Brain pericyte (primary cell): ENCODE data around the gene ITSN2.

ENCODE experiments used
- DNase-seq: peaks from one replicate; pipeline ENCODE4 v3.0.0-alpha.2; 2012; ENCODE audit warnings: low read depth, low spot score

ITSN2 gene

DNA sequence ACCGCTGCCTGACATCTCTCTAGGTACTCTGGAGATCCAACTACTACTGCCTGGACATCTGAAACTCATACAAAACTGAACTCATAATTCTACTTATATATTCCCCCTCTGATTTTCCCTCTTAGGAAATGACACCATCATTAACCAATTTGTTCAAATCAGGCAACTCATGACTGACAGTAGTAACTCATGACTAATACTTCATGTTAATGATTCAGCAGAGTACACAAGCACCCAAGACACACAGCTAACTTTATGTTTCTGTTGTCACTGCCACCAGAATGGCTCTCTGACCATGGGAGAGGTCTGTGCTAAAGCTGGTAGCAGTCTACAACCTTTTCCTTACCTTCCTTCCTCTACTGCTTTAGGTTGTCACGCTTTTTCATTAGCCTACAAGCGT lies 91.1 kb downstream of the ITSN2 start:
- no peak for DNase-seq

DNA sequence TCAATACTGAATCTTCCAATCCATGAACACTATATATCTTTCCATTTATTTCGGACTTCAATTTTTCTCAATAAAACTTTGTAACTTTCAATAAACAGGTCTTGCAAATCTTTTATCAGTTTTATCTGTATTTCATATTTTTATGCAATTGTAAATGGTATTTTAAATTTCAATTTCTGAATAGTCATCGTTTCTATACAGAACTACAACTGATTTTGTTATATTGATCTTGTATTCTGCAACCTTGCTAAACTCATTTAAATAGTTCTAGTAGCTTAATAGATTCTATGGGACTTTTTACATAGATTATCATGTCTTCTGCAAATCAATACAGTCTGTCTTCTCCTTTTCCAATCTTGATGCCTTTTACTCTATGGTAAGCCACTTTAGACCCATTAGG lies 95.1 kb downstream of the ITSN2 start:
- no peak for DNase-seq

DNA sequence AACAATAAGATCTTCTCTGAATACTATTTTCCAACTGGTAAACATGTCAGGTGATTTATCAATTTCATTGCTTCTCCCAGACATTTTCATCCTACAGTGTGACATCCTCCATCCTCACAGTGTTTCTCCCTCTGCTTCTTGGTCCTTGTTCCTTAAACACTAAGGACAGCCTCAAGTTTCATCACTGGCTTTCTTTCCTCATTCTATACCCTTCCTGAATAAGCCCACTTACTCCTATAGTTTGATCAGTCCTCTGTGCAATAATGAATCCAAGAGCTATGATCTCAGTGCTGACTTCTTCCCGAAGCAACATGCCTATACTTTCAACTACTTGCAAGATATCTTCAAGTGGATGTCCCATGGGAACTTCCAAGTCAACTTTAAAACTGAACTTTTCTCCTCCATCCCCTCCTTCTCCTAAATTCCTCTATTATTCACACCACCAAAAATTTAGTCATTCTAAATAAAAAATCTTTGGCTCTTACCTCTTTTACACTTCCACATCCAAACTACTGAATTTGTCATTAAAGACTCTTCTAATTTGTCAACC lies 97.8 kb downstream of the ITSN2 start:
- DNase-seq, result peak; percentile 17

DNA sequence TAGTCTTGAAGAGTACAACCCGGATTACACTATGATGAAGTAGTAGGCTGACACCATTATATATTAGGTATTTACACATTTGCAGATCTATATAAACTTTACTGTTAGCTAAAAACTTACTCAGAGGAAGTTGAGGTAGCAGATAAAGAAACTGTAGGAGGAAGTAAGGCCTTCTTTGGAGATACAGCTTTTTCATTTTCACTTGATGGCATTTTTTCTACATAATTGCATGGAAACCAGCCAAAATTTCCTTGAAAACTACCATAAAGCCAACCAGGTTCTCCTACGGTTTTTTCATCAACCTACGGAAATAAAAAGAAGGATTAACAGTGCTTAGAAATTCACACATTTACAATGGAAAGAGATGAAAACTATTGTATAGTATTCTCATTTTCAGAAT lies 98.9 kb downstream of the ITSN2 start:
- no peak for DNase-seq

DNA sequence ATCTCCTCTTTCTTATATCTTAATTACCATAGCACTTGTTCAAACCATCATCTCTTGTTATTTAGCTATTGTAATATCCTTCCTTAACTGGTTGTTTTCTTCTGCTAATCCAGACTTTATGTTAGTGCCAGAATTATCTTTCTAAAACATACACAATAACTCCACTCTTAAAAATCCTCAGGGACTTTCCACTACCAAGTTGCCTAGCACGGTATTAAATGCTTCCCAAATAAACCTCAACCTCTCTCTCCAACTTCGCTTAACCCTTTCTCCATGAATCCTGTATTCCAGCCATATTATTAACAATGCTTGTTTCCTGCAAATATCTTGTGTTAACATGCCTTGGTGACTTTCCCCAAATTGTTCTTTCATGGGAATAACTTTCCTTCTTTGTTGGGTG lies 101.0 kb downstream of the ITSN2 start:
- DNase-seq, result no peak

DNA sequence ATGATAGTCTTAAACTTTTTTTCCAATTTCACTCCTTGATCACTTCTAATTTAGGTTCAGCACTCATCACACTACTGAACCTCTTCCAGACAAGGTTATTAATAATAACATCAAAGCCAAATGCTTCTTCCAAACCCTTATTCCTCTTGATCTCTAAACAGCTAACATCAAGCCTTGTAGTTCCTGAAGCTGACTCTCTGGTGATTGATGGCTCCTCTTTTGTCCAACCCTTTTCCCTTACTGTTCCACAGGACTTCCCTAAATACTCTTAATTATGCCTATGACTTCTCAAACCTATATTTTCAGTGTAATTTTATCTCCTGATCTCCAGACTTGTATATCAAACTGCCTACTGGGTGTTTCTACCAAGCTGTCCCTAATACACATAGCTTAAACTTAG lies 101.6 kb downstream of the ITSN2 start:
- DNase-seq, result no peak

DNA sequence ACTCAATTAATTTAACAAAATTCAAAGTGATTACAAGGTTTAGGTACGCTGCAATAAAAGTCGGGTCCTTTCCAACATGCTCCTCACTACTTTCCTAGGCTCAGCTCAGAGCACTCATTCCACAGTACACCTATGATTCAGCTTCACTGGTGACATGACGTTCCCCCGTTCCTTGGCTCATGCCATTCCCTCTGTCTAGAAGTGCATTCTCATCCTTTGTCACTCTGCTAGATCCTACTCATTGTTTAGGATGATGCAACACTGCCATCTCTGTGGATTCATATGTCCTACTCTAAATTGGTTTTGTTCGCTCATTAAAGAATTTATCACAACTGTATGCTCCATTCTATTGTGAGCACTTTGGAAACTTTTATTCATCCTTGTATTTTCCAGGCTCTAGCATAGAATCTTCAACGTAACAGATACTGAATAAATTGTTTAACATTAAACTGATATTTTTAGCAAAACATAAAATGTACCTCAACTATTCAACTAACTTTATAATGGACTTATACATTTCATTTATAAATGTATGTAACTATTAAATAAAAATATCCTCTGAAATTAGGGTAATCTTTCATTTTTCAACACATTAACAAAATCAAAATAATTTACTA lies 106.9 kb downstream of the ITSN2 start:
- DNase-seq, result no peak

DNA sequence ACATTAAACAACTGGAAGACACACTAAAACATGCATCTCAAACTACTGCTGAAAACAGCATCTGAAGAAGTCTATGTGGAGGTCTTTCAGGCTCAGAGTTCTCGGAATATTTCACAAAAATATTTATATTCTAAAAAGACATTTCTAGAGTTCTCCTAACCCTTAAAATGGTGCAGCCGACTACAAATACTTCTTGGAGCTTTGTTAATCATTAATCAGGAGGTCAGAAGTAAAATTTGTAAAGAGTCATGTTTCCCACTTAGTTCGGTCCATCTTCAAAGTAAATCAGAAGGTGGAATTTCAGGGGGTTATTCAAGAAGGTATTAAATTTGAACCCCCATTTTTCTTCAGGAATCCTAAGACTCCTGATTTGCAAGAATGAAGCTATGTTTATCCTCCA lies 112.7 kb downstream of the ITSN2 start:
- DNase-seq, result no peak

DNA sequence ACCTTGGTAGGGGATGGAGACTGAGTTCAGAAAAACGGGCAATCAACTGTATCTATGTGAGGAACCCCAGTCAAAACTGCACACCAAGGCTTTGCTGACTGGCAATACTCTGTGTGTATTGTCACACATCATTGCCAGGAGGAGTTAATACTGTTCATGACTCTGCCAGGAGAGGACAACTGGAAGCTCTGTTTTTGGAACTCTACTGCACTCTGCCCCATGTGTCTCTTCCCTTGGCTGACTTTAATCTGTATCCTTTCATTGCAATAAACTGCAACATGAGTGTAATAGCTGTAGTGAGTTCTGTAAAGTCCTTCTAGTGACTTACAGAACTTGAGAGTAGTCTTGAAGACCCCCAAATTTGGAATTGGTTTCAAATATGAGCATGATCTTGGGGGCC lies 113.2 kb downstream of the ITSN2 start:
- no peak for DNase-seq

DNA sequence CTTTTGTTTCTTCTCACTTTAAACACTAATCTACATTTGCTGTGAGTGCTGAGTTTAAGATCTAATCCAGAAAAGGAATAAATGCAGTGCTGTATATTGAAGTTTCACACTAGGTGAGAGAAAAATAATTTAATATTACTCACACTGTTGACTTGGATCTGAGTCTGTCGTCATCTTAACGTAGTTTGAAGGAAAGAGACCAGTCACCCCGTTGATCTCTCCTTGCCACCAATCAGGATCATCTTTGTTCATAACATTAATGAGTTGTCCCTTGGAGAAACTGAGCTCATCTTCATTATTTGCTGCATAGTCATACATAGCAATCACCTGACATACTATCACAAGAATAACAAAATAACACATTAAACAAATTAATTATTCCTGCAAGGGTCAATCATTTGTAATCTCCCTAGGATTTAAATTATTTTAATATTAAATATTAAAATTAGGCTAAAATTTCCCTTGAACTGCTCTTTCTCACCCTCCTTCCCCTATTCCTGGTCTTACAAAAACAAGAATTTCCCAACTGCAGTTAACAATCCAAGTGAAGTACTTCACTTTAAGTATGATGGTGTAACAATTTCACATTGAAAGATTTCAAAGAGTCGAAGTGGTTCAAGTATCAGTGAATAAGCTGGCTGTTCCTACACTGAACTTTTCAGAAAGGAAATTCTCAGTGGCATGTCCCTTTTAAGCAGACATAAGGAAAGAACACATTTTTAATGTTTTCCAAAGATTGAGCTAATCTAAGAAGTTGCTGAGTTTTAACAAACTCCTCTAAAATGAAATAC lies 114.2 kb downstream of the ITSN2 start:
- DNase-seq, result no peak

DNA sequence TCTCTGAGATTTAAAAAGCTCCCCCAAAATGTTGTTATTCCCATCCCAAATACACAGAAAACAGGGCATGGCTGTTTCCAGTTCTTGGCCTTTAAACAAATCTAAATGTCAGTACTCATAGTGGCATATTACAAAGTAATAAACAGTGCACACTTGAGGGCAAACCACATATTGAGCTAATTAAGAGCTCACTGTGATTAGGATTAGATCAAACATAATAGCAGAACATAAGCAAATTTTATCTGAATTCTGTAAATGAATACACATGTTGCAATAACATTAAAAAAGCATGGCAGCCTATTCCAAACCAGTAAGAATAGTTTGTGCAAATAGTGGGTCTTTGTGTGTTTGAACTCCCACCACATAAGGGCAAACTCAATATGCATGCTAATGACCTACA lies 118.8 kb downstream of the ITSN2 start:
- no peak for DNase-seq

DNA sequence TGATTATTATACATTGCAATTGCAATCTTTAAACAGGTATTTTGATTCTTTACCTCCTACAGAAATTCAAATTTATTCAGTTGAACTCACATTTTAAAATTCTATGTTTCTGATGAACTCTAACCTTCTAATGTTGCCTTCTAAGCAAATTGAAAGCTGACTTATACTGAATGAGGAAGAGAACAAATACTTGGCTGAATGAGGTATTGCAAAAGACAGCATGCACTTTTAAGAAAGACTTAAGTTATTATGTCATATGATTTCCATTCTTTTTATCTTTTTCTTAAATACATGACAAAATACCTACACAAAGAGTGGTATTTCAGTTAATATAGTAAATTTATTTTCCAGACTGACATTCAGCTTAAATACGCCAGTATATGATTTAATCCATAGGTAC lies 120.8 kb downstream of the ITSN2 start:
- DNase-seq, result no peak

DNA sequence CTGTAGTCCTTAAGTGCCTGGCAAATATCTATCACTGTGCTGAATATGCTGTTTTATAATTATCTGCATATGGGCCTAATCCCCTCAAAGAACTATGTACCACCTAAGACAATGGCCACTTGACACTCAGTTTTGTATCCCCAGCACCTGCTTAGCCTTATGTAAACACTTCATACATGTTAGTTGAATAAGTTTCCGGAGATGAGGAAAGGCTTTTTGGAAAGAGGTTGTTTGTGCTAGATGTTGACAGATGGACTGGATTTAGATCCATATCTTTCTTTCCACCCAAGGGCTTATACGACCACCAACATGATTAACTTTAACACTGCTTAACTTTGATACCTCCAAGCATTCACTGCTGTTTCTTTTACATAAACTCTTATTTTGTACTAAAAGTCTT lies 122.2 kb downstream of the ITSN2 start:
- DNase-seq, result no peak

DNA sequence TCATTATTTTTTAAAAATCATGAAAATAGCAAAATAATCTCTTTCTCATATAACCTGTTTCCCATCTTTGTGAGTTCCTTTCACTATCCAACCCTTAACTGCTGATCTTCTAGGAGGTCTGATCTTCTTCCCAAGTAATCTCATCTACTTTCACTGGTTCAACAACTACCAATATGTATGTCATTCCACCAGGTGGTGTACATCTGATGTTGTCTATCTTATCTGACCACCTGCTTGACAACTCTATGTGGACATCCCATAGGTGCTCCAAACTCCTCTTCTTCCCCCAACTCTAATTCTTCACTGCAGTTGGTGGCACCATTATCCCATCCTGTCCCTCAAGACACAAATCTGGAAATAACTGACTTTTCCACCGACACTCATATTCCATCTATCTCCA lies 123.0 kb downstream of the ITSN2 start:
- no peak for DNase-seq

DNA sequence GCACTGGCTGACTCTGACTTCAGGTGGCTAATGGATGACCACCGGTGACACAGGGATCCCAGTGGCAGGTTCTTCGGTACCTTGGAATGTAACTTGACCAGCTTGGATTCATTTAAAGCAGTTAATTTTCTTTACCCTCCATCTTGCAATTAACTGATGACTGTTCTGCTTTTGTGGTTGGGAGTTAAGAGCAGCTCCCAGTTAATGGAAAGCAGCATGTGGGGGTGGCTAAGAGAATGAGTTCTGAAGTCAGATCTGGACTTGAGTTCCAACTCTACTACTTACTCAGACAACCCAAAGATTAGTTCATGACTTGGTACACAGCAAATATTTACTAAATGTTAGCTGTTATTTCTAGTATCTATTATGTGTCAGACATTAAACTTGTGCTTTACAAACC lies 127.0 kb downstream of the ITSN2 start:
- no peak for DNase-seq

DNA sequence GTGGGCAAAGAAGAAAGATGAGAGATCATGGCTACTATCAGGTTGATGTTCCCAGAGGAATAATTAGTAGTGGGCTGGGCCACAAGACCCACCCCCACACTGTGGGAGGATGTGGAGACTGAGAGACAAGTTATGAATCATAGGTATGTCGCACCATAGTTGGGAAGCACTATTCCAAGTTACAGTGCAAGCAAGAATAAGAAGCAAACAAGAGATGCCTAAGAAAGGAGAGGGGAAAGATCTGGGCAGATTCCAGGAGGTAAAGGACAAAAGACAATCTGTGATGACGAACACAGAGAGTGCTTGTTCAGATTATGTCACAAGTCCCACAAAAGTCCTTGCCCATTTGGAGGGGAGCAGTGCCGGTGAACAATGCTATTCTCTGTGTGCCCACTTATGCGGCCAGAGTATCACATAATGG lies 128.9 kb downstream of the ITSN2 start:
- DNase-seq, result no peak

DNA sequence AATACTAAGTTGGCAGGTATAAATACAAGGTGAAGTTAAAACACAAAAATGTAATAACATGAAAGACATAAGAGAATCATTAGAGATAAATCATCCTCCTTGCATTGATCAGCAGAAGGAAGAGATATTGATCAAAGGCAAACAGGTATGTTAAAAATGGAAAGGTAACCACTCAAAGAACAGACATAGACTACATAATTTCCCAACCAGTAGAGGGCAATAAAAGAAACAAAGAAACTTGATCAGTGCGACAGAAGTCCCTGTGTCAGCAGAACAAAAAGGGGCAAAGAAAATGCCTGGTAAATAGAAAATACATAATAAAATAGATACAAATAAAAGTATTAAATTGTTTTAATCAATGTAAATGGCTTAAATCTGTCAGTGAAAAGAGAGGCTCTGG lies 131.9 kb downstream of the ITSN2 start:
- DNase-seq, result no peak

DNA sequence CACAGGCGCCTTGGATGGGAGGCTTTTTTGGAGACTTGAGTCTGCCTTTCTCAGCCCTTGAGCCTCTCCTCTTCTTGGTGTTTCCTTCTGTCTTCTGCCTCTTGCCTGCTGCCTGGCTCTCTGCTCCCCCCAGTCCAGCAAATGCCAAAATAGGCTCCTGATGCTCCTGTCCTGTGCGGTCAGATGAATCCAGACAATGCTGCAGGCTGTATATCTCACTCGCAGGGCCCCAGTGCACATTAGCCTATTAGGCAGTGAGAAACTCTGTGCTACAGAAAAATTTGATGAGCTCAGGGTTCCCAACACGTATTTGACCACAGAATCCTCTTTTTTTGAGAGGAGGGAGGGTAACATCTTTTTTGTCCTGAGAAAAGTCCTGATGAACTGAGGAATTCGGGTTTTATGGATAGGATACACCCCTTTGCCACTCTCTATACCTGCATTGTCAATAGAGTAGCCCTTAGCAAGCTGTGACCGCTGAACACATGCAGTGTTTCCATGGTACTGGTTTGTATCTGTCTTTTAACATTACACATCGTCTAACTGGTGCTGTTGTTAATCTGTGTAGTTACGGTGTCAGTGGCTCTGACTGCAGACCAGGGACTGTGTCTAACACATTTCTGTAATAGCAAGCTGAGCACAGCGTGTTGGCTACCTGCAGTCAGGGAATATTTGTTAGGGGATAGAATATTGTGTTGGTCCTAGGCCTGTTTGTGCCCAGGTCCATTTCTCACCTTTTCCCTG lies 134.7 kb downstream of the ITSN2 start:
- DNase-seq, result no peak

DNA sequence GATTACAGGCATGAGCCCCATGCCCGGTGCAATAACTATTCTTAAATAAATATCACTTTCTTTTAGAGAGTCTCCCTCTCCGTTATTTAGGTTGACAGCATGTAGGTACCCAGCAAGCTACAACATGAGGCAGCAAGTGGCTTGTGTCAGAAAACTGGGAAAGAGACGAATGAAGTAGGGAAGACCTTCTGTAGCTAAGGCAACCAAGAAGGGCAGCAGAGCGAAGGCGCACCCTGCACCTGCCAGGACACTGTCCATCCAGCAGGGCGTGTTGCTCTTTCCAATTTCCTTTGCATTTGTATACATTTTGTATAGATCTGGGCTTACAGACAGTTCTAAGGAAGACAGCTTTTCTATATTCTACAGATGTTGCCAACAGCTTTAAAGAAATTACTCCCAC lies 137.4 kb downstream of the ITSN2 start:
- DNase-seq, result no peak

DNA sequence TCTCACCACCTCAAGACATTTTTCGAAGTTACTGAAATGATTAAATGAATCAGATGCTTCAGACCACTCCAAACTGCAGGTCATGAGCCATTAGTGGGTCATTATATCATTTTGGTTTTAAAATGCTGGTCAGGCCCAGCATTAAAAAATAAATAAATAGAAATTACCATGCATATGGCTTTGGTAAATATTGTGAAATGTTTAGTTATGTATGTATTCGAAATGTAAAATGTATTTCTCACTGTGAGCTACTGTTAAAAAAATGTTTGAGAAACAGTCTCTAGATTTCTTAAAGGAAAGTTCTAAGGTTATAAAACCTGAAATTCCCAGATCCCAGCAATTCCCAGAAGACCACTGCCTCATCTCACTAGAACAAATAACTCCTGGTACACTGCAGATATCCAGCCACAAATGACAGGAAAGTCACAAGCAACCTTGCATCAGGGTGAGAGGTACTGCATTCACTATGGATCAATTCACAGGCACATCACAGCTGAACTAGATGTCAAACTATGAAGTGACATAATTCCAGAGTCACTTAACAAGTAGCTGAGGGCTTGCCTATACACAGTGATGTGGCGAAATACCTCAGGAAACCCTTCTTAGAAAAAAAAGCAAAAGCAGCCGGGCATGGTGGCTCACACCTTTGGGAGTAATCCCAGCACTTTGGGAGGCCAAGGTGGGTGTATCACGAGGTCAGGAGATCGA lies 138.8 kb downstream of the ITSN2 start:
- no peak for DNase-seq

DNA sequence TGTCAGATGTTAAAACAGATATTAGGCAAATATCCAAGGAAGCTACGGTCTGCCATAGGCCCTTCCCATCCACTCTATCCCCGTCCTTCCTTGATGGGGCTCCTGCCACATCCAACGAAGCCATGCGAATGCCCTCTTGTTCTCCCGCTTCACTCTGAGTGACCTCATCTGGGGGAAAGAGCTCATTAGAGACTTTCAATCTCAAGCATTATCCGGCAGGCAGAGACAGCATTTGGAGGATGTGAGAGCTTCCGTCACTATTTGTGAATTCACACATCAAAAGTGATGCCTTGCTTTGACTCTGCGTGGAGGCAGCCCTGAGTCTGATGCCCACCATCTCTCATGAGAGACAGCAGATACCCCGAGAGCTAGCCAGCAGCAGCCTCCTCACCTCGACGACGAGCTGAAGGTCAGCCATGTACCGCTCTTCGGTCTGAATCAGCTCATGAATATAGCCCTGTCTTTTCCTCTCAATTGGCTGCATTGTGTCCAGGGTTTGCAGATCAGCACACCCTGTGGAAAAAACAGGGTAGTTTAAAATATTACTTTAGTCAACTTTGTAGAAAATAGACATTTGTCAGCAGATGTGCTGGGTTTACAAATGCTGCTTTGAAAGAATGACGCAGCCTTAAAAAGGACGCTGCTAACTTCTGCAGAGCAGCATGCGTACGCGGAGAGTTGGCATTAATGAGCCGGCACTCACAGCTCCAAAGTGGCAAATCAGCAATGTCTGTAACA lies 139.6 kb downstream of the ITSN2 start:
- no peak for DNase-seq
